Measurements from ENCODE around the gene USP31.

USP31 gene

DNA sequence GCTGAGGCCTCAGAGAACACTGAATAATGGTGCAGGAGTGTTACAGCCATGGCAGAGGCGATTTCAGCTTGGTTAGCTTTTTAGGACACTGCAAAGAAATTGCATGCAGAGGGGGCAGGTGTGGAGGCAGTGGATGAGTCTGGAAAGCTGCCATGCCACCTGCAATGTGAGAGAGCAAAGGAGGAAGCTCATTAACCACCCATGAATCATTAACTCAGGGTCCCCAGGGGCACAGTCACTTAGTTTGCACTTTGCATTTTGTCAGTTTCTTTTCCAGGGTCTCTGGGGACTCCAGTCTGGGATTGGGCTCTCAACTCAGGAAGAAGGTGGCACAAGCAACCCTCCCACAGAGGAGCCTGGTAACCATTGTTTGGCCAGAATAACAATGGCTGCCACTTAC lies 132.9 kb downstream of the USP31 start:
- no peaks in the 10 kb centered on the region for H3K9me3 ChIP-seq (ENCODE audit: insufficient read depth, low read length, severe bottlenecking)
- H3K36me3 ChIP-seq (ENCODE audit: insufficient read depth, low read length) = no peaks in the 10 kb centered on the region
- H4K20me1 ChIP-seq (ENCODE audit: insufficient read depth, low read length) = no peaks in the 10 kb centered on the region
- H3K27ac ChIP-seq (ENCODE audit: low read length) = no peak overlapping the region
- no peaks in the 10 kb centered on the region for H3K4me1 ChIP-seq (ENCODE audit: insufficient read depth, low read length)
- no peak overlapping the region for H3K4me3 ChIP-seq (ENCODE audit: low read depth in 1 of 2, low read length in 2 of 2)
- no peaks in the 10 kb centered on the region for H3K79me2 ChIP-seq (ENCODE audit: insufficient read depth, low read length)
- TF ChIP-seq EZH2 (IDR thresholded peaks at IDR 0.05; ENCODE audit: borderline replicate concordance, low read depth, low read length, severe bottlenecking) = no peak
- TF ChIP-seq, protein P1, sequence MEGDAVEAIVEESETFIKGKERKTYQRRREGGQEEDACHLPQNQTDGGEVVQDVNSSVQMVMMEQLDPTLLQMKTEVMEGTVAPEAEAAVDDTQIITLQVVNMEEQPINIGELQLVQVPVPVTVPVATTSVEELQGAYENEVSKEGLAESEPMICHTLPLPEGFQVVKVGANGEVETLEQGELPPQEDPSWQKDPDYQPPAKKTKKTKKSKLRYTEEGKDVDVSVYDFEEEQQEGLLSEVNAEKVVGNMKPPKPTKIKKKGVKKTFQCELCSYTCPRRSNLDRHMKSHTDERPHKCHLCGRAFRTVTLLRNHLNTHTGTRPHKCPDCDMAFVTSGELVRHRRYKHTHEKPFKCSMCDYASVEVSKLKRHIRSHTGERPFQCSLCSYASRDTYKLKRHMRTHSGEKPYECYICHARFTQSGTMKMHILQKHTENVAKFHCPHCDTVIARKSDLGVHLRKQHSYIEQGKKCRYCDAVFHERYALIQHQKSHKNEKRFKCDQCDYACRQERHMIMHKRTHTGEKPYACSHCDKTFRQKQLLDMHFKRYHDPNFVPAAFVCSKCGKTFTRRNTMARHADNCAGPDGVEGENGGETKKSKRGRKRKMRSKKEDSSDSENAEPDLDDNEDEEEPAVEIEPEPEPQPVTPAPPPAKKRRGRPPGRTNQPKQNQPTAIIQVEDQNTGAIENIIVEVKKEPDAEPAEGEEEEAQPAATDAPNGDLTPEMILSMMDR (IDR thresholded peaks at IDR 0.05; ENCODE audit: borderline replicate concordance, extremely low read depth, low read length, poor library complexity, severe bottlenecking) = no peak
- H3K9ac ChIP-seq (ENCODE audit: low read depth, low read length) = no peak overlapping the region
- ATAC-seq (ENCODE audit: insufficient read depth, low read depth) = no peak
- no peak overlapping the region for H2AFZ ChIP-seq (ENCODE audit: low read depth, low read length)
- no peaks in the 10 kb centered on the region for H3K27me3 ChIP-seq (ENCODE audit: insufficient read depth, low read length, poor library complexity)
- DNase-seq = no peak
- H3K4me2 ChIP-seq (ENCODE audit: insufficient read depth, low read length) = no peak overlapping the region

DNA sequence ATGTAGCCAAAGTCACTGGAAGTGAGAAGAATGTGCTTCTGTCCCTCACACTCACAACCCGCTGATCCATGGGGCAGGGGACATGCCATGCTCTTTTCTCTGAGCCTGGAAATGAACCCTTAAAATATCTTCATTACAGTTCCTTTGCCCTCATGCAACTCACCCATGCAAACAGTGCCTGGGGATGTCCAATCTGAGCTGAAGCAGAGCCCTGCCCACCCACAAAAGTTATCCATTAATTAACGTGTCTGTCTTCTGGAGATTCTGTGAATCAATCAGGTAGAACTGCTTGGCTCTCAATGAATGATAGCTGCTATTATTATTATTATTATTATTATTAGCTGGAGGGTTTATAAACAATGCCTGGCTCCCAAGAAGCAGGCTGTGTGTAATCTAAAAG lies 133.7 kb downstream of the USP31 start:
- no peaks in the 10 kb centered on the region for H3K9me3 ChIP-seq (ENCODE audit: insufficient read depth, low read length, severe bottlenecking)
- H3K9ac ChIP-seq (ENCODE audit: low read depth, low read length) = no peak overlapping the region
- no peaks in the 10 kb centered on the region for H3K27me3 ChIP-seq (ENCODE audit: insufficient read depth, low read length, poor library complexity)
- no peaks in the 10 kb centered on the region for H3K79me2 ChIP-seq (ENCODE audit: insufficient read depth, low read length)
- no peak overlapping the region for H2AFZ ChIP-seq (ENCODE audit: low read depth, low read length)
- DNase-seq = no peak
- H3K4me2 ChIP-seq (ENCODE audit: insufficient read depth, low read length) = no peak overlapping the region
- ATAC-seq (ENCODE audit: insufficient read depth, low read depth) = no peak
- H3K4me3 ChIP-seq (ENCODE audit: low read depth in 1 of 2, low read length in 2 of 2) = no peak overlapping the region
- no peak overlapping the region for H3K27ac ChIP-seq (ENCODE audit: low read length)
- H3K4me1 ChIP-seq (ENCODE audit: insufficient read depth, low read length) = no peaks in the 10 kb centered on the region
- no peaks in the 10 kb centered on the region for H3K36me3 ChIP-seq (ENCODE audit: insufficient read depth, low read length)
- no peak for TF ChIP-seq EZH2 (IDR thresholded peaks at IDR 0.05; ENCODE audit: borderline replicate concordance, low read depth, low read length, severe bottlenecking)
- TF ChIP-seq, protein P1 (IDR thresholded peaks at IDR 0.05; ENCODE audit: borderline replicate concordance, extremely low read depth, low read length, poor library complexity, severe bottlenecking) = no peak
- no peaks in the 10 kb centered on the region for H4K20me1 ChIP-seq (ENCODE audit: insufficient read depth, low read length)

DNA sequence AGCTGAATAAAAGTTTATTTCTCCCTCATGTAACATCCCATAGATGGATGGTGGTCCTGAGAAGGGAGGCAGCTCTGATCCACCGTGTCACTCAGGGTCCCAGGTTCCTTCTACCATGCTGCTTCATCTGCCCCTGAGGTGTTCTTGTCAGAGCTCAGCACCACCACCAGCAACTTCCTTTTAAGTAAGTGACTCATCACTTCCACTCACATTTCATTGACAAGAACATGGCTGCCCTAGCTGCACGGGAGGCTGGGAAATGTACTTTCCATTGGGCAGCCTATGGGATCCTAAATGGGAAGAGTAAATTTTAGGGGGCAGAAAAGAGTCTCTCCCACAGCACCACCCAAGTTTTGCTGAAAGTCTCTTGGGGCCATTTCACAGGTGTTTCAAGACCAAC lies 134.7 kb downstream of the USP31 start:
- DNase-seq = no peak
- no peaks in the 10 kb centered on the region for H4K20me1 ChIP-seq (ENCODE audit: insufficient read depth, low read length)
- no peak for ATAC-seq (ENCODE audit: insufficient read depth, low read depth)
- TF ChIP-seq EZH2 (IDR thresholded peaks at IDR 0.05; ENCODE audit: borderline replicate concordance, low read depth, low read length, severe bottlenecking) = no peak
- TF ChIP-seq, protein P1 (IDR thresholded peaks at IDR 0.05; ENCODE audit: borderline replicate concordance, extremely low read depth, low read length, poor library complexity, severe bottlenecking) = no peak
- no peak overlapping the region for H2AFZ ChIP-seq (ENCODE audit: low read depth, low read length)
- no peaks in the 10 kb centered on the region for H3K4me1 ChIP-seq (ENCODE audit: insufficient read depth, low read length)
- H3K27me3 ChIP-seq (ENCODE audit: insufficient read depth, low read length, poor library complexity) = no peaks in the 10 kb centered on the region
- H3K9ac ChIP-seq (ENCODE audit: low read depth, low read length) = no peak overlapping the region
- no peak overlapping the region for H3K4me2 ChIP-seq (ENCODE audit: insufficient read depth, low read length)
- H3K79me2 ChIP-seq (ENCODE audit: insufficient read depth, low read length) = no peaks in the 10 kb centered on the region
- H3K4me3 ChIP-seq (ENCODE audit: low read depth in 1 of 2, low read length in 2 of 2) = no peak overlapping the region
- no peak overlapping the region for H3K27ac ChIP-seq (ENCODE audit: low read length)
- no peaks in the 10 kb centered on the region for H3K9me3 ChIP-seq (ENCODE audit: insufficient read depth, low read length, severe bottlenecking)
- H3K36me3 ChIP-seq (ENCODE audit: insufficient read depth, low read length) = no peaks in the 10 kb centered on the region
